Measurements from ENCODE around the gene LRMDA.
A peak's percentile ranks its signal among the peaks of the same experiment; 100 is the strongest.

Gene LRMDA

DNA sequence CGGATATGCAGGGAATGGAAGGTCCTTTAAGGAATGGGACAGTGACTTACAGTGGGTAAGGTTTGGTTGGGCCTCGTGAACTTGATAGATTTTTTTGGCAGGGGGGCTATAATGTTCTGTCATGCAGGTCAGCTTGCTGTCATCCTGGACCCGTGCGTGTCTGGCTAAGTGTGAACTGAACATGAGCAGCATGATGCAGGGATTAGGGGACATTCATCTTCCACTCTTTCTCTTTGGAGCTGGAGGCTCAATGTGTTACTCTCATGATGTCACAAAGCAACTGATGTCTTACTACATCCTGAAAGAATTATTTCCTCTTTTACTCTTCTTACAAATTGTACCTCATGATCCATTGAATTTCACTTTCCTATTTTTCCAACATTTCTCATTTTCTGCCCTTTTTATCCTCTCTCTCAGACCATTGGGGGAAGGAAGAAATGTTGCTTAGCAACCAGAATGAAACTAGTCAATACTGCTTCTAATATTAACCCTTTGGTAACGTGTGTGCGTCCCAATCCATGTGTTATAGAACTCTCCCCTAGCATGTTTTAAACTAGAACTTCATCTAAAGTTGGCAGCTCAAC is 549.1 kb downstream of the LRMDA start:
- Histone ChIP-seq H3K4ac (ENCODE audit: low read depth in 1 of 2, low read length in 2 of 2) (no peak overlapping the region), H4K8ac (ENCODE audit: low read length) (no peak overlapping the region), H3K27ac (ENCODE audit: low read length, poor library complexity, severe bottlenecking) (no peak overlapping the region), H3K79me1 (replicated peaks; ENCODE audit: low read length, poor library complexity, severe bottlenecking) (no peaks in the 10 kb centered on the region), H4K91ac (ENCODE audit: low read length) (no peak overlapping the region), H2BK5ac (ENCODE audit: low read depth, low read length, poor library complexity, severe bottlenecking) (no peak overlapping the region), H3K4me2 (ENCODE audit: low read length, poor library complexity, severe bottlenecking) (no peak overlapping the region), H2AFZ (ENCODE audit: low read depth, low read length) (no peak overlapping the region), H3K14ac (ENCODE audit: low read length in 2 of 2) (no peak overlapping the region), H2BK120ac (ENCODE audit: low read depth, low read length) (no peak overlapping the region), H3K36me3 (ENCODE audit: control insufficient read depth in 1 of 2, insufficient read depth in 2 of 2, low read depth in 1 of 2, low read length in 2 of 2) (no peaks in the 10 kb centered on the region), H3K4me1 (ENCODE audit: control insufficient read depth, insufficient read depth, low read depth, low read length) (no peaks in the 10 kb centered on the region), H3K4me3 (ENCODE audit: insufficient read depth in 1 of 2, low read depth in 1 of 2, low read length in 2 of 2) (no peak overlapping the region), H3K9me3 (ENCODE audit: control insufficient read depth, low read length) (no peaks in the 10 kb centered on the region), H3K9ac (ENCODE audit: low read length) (no peak overlapping the region), H3K27me3 (ENCODE audit: control insufficient read depth in 1 of 2, insufficient read depth in 1 of 2, low read length in 2 of 2) (peaks cover 0 to 14% of the 10 kb centered on the region in 2 experiments), H3K18ac (ENCODE audit: low read depth in 1 of 2, low read length in 2 of 2) (no peak overlapping the region), H2AK5ac (ENCODE audit: low read length, severe bottlenecking) (no peak overlapping the region), H3K23ac (ENCODE audit: low read length in 2 of 2) (no peak overlapping the region), H2BK12ac (ENCODE audit: low read length in 2 of 2) (no peak overlapping the region), H2BK15ac (ENCODE audit: low read depth, poor library complexity, severe bottlenecking) (no peak overlapping the region)
- DNase-seq, result no peak
- WGBS, result 89% methylated on average over 6 of the region's 6 CpGs

GRCh38 chr10:75982611-75983369 is 551.4 kb downstream of the LRMDA start:
- DNase-seq, result peak; percentile 9
- H3K4me1 ChIP-seq (ENCODE audit: control insufficient read depth, insufficient read depth, low read depth, low read length), result no peaks in the 10 kb centered on the region
- no peak overlapping the region for H3K27ac ChIP-seq (ENCODE audit: low read length, poor library complexity, severe bottlenecking)
- no peak overlapping the region for H2BK120ac ChIP-seq (ENCODE audit: low read depth, low read length)
- no peaks in the 10 kb centered on the region for H3K9me3 ChIP-seq (ENCODE audit: control insufficient read depth, low read length)
- H3K4me3 ChIP-seq (ENCODE audit: insufficient read depth in 1 of 2, low read depth in 1 of 2, low read length in 2 of 2), result no peak overlapping the region
- no peak overlapping the region for H3K4me2 ChIP-seq (ENCODE audit: low read length, poor library complexity, severe bottlenecking)
- H2AK5ac ChIP-seq (ENCODE audit: low read length, severe bottlenecking), result no peak overlapping the region
- no peak overlapping the region for H2AFZ ChIP-seq (ENCODE audit: low read depth, low read length)
- no peak overlapping the region for H4K8ac ChIP-seq (ENCODE audit: low read length)
- no peak overlapping the region for H3K23ac ChIP-seq (ENCODE audit: low read length in 2 of 2)
- H3K4ac ChIP-seq (ENCODE audit: low read depth in 1 of 2, low read length in 2 of 2), result no peak overlapping the region
- no peak overlapping the region for H2BK5ac ChIP-seq (ENCODE audit: low read depth, low read length, poor library complexity, severe bottlenecking)
- no peak overlapping the region for H4K91ac ChIP-seq (ENCODE audit: low read length)
- no peak overlapping the region for H3K14ac ChIP-seq (ENCODE audit: low read length in 2 of 2)
- no peak overlapping the region for H2BK15ac ChIP-seq (ENCODE audit: low read depth, poor library complexity, severe bottlenecking)
- H3K18ac ChIP-seq (ENCODE audit: low read depth in 1 of 2, low read length in 2 of 2), result peak overlapping the region in 1 of 2 experiments; percentile 21
- H2BK12ac ChIP-seq (ENCODE audit: low read length in 2 of 2), result no peak overlapping the region
- no peaks in the 10 kb centered on the region for H3K79me1 ChIP-seq (replicated peaks; ENCODE audit: low read length, poor library complexity, severe bottlenecking)
- WGBS, result 91% methylated on average over 5 of the region's 5 CpGs
- H3K36me3 ChIP-seq (ENCODE audit: control insufficient read depth in 1 of 2, insufficient read depth in 2 of 2, low read depth in 1 of 2, low read length in 2 of 2), result no peaks in the 10 kb centered on the region
- peaks cover 0 to 19% of the 10 kb centered on the region in 2 experiments for H3K27me3 ChIP-seq (ENCODE audit: control insufficient read depth in 1 of 2, insufficient read depth in 1 of 2, low read length in 2 of 2)
- no peak overlapping the region for H3K9ac ChIP-seq (ENCODE audit: low read length)

- no peak for DNase-seq
- no peak overlapping the region for H2BK12ac ChIP-seq (ENCODE audit: low read length in 2 of 2)
- no peaks in the 10 kb centered on the region for H3K4me1 ChIP-seq (ENCODE audit: control insufficient read depth, insufficient read depth, low read depth, low read length)
- H3K79me1 ChIP-seq (replicated peaks; ENCODE audit: low read length, poor library complexity, severe bottlenecking), result no peaks in the 10 kb centered on the region
- H3K18ac ChIP-seq (ENCODE audit: low read depth in 1 of 2, low read length in 2 of 2), result no peak overlapping the region
- H2BK5ac ChIP-seq (ENCODE audit: low read depth, low read length, poor library complexity, severe bottlenecking), result no peak overlapping the region
- no peak overlapping the region for H2BK120ac ChIP-seq (ENCODE audit: low read depth, low read length)
- no peak overlapping the region for H3K27ac ChIP-seq (ENCODE audit: low read length, poor library complexity, severe bottlenecking)
- H3K9me3 ChIP-seq (ENCODE audit: control insufficient read depth, low read length), result no peaks in the 10 kb centered on the region
- H3K4ac ChIP-seq (ENCODE audit: low read depth in 1 of 2, low read length in 2 of 2), result no peak overlapping the region
- H3K36me3 ChIP-seq (ENCODE audit: control insufficient read depth in 1 of 2, insufficient read depth in 2 of 2, low read depth in 1 of 2, low read length in 2 of 2), result no peaks in the 10 kb centered on the region
- no peak overlapping the region for H4K8ac ChIP-seq (ENCODE audit: low read length)
- H4K91ac ChIP-seq (ENCODE audit: low read length), result no peak overlapping the region
- no peak overlapping the region for H3K4me3 ChIP-seq (ENCODE audit: insufficient read depth in 1 of 2, low read depth in 1 of 2, low read length in 2 of 2)
- H2AK5ac ChIP-seq (ENCODE audit: low read length, severe bottlenecking), result no peak overlapping the region
- H3K4me2 ChIP-seq (ENCODE audit: low read length, poor library complexity, severe bottlenecking), result no peak overlapping the region
- H3K27me3 ChIP-seq (ENCODE audit: control insufficient read depth in 1 of 2, insufficient read depth in 1 of 2, low read length in 2 of 2), result peaks cover 0 to 19% of the 10 kb centered on the region in 2 experiments
- peak overlapping the region in 1 of 2 experiments; percentile 61 for H3K14ac ChIP-seq (ENCODE audit: low read length in 2 of 2)
- 84% methylated on average over 7 of the region's 7 CpGs for WGBS
- H3K9ac ChIP-seq (ENCODE audit: low read length), result no peak overlapping the region
- no peak overlapping the region for H2BK15ac ChIP-seq (ENCODE audit: low read depth, poor library complexity, severe bottlenecking)
- no peak overlapping the region for H2AFZ ChIP-seq (ENCODE audit: low read depth, low read length)
- H3K23ac ChIP-seq (ENCODE audit: low read length in 2 of 2), result no peak overlapping the region
These were observed 552.6 kb downstream of the LRMDA start for GRCh38 chr10:75984067-75984466.

DNA sequence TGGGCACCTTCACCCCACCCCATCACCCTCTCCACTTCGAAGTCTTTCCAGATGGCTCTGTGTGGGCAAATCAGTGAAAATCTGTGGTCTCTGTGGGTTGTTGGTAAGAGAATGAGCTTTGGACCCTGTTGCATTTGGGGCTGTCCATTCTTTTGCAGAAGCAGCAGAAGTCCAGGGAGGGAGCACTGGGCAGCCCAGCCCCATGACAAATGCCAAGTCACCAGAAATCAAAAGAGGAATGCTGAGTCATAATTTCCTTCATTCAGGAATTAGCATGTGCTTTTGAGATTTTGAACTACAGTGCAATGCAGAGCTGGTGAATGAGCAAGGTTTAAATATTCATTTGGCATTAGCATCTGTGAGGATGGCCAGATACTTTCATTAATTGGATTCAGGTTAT is 556.2 kb downstream of the LRMDA start:
- no peak overlapping the region for H2BK12ac ChIP-seq (ENCODE audit: low read length in 2 of 2)
- no peak overlapping the region for H4K91ac ChIP-seq (ENCODE audit: low read length)
- H3K4ac ChIP-seq (ENCODE audit: low read depth in 1 of 2, low read length in 2 of 2), result no peak overlapping the region
- no peak overlapping the region for H3K23ac ChIP-seq (ENCODE audit: low read length in 2 of 2)
- peaks cover 0 to 9% of the 10 kb centered on the region in 2 experiments for H3K27me3 ChIP-seq (ENCODE audit: control insufficient read depth in 1 of 2, insufficient read depth in 1 of 2, low read length in 2 of 2)
- no peak overlapping the region for H2BK120ac ChIP-seq (ENCODE audit: low read depth, low read length)
- H3K36me3 ChIP-seq (ENCODE audit: control insufficient read depth in 1 of 2, insufficient read depth in 2 of 2, low read depth in 1 of 2, low read length in 2 of 2), result no peaks in the 10 kb centered on the region
- peak; percentile 35 for DNase-seq
- no peak overlapping the region for H3K4me3 ChIP-seq (ENCODE audit: insufficient read depth in 1 of 2, low read depth in 1 of 2, low read length in 2 of 2)
- no peak overlapping the region for H2AK5ac ChIP-seq (ENCODE audit: low read length, severe bottlenecking)
- no peak overlapping the region for H2BK15ac ChIP-seq (ENCODE audit: low read depth, poor library complexity, severe bottlenecking)
- H3K27ac ChIP-seq (ENCODE audit: low read length, poor library complexity, severe bottlenecking), result no peak overlapping the region
- H3K18ac ChIP-seq (ENCODE audit: low read depth in 1 of 2, low read length in 2 of 2), result no peak overlapping the region
- peak overlapping the region; percentile 2 for H3K9ac ChIP-seq (ENCODE audit: low read length)
- H3K79me1 ChIP-seq (replicated peaks; ENCODE audit: low read length, poor library complexity, severe bottlenecking), result no peaks in the 10 kb centered on the region
- WGBS, result 100% methylated on average over 1 of the region's 1 CpG
- no peak overlapping the region for H2AFZ ChIP-seq (ENCODE audit: low read depth, low read length)
- H2BK5ac ChIP-seq (ENCODE audit: low read depth, low read length, poor library complexity, severe bottlenecking), result no peak overlapping the region
- no peak overlapping the region for H4K8ac ChIP-seq (ENCODE audit: low read length)
- no peaks in the 10 kb centered on the region for H3K9me3 ChIP-seq (ENCODE audit: control insufficient read depth, low read length)
- no peaks in the 10 kb centered on the region for H3K4me1 ChIP-seq (ENCODE audit: control insufficient read depth, insufficient read depth, low read depth, low read length)
- H3K14ac ChIP-seq (ENCODE audit: low read length in 2 of 2), result no peak overlapping the region
- no peak overlapping the region for H3K4me2 ChIP-seq (ENCODE audit: low read length, poor library complexity, severe bottlenecking)

Measured in mesenchymal stem cell (in vitro differentiated cells and primary cell).